Glomerular visceral epithelial cell (primary cell): Measurements from ENCODE around the gene VSTM5.
"Not testable (repeated sequence)": the region's sequence is repeated elsewhere in the genome, so short reads cannot be mapped to it uniquely, and the experiment has no call there.

Experiments used
- DNase-seq: peaks from one replicate; pipeline ENCODE4 v3.0.0-alpha.2; 2016; ENCODE audit errors: extremely low spot score

Gene VSTM5

GRCh38 chr11:93796441-93797231 is 53.8 kb downstream of the VSTM5 start:
- no peak for DNase-seq

- DNase-seq = no peak
These were observed 58.9 kb downstream of the VSTM5 start for GRCh38 chr11:93791493-93791892.

GRCh38 chr11:93784935-93785360 is 65.5 kb downstream of the VSTM5 start:
- peak; percentile 11 for DNase-seq

- peak; percentile 90 for DNase-seq
These were observed 66.1 kb downstream of the VSTM5 start, which contains the start of gene MED17 for GRCh38 chr11:93784145-93784934. Gene MED17 (plus strand): TSS chr11:93784282. CDS start chr11:93784514, 232 bp downstream.

GRCh38 chr11:93783765-93784144 is 66.7 kb downstream of the VSTM5 start:
- no peak for DNase-seq

GRCh38 chr11:93783362-93783761 is 67.1 kb downstream of the VSTM5 start:
- DNase-seq = no peak

- DNase-seq = no peak
These were observed 75.1 kb downstream of the VSTM5 start for GRCh38 chr11:93775289-93775688.

GRCh38 chr11:93774560-93774959 is 75.9 kb downstream of the VSTM5 start:
- DNase-seq = not testable (repeated sequence)

- DNase-seq = no peak
These were observed 76.7 kb downstream of the VSTM5 start for GRCh38 chr11:93773601-93774200.

GRCh38 chr11:93773045-93773477 is 77.4 kb downstream of the VSTM5 start:
- no peak for DNase-seq

GRCh38 chr11:93772123-93772522 is 78.3 kb downstream of the VSTM5 start:
- DNase-seq = no peak

GRCh38 chr11:93770160-93770559 is 80.3 kb downstream of the VSTM5 start:
- DNase-seq = no peak
